ENCODE measurements around the gene PRPF40B.
A peak's percentile ranks its signal among the peaks of the same experiment; 100 is the strongest.

PRPF40B gene

GRCh38 chr12:49580572-49581535 is 42.5 kb upstream of the PRPF40B start:
- Histone ChIP-seq H3K27ac (ENCODE audit: low read depth, low read length) (no peak overlapping the region), H3F3A (ENCODE audit: control insufficient read depth, insufficient read depth) (no peaks in the 10 kb centered on the region), H3K4me3 (ENCODE audit: low read length) (no peak overlapping the region), H3K4me1 (ENCODE audit: control insufficient read depth, low read length) (peaks cover 2% of the 10 kb centered on the region; the same call in 1 of the 2 replicates), H3K9me3 (ENCODE audit: control insufficient read depth, insufficient read depth, low read length) (no peaks in the 10 kb centered on the region), H3K27me3 (ENCODE audit: control insufficient read depth, low read length) (no peaks in the 10 kb centered on the region), H4K20me1 (ENCODE audit: control insufficient read depth, insufficient read depth, low read depth, low read length) (no peaks in the 10 kb centered on the region), H3K9me2 (replicated peaks; ENCODE audit: control insufficient read depth, low read length) (no peaks in the 10 kb centered on the region), H3K36me3 (ENCODE audit: control insufficient read depth, low read length) (peaks cover 14% of the 10 kb centered on the region), H3K4me2 (ENCODE audit: low read length) (no peak overlapping the region), H3K79me2 (ENCODE audit: control insufficient read depth, low read length) (peaks cover 15% of the 10 kb centered on the region)
- TF ChIP-seq EZH2phosphoT487 (IDR thresholded peaks at IDR 0.05; ENCODE audit: borderline replicate concordance, low read length) (no peak), CTCF (IDR thresholded peaks at IDR 0.05; ENCODE audit: low read depth, low read length, poor library complexity, severe bottlenecking) (peak; percentile 93)

- Histone ChIP-seq H3K4me1 (ENCODE audit: control insufficient read depth, low read length) (peaks cover 2% of the 10 kb centered on the region; the same call in 1 of the 2 replicates), H3K4me2 (ENCODE audit: low read length) (no peak overlapping the region), H3K9me3 (ENCODE audit: control insufficient read depth, insufficient read depth, low read length) (no peaks in the 10 kb centered on the region), H3K9me2 (replicated peaks; ENCODE audit: control insufficient read depth, low read length) (no peaks in the 10 kb centered on the region), H4K20me1 (ENCODE audit: control insufficient read depth, insufficient read depth, low read depth, low read length) (no peaks in the 10 kb centered on the region), H3K27ac (ENCODE audit: low read depth, low read length) (no peak overlapping the region), H3K36me3 (ENCODE audit: control insufficient read depth, low read length) (peaks cover 18% of the 10 kb centered on the region), H3K27me3 (ENCODE audit: control insufficient read depth, low read length) (no peaks in the 10 kb centered on the region), H3F3A (ENCODE audit: control insufficient read depth, insufficient read depth) (no peaks in the 10 kb centered on the region), H3K79me2 (ENCODE audit: control insufficient read depth, low read length) (peaks cover 15% of the 10 kb centered on the region), H3K4me3 (ENCODE audit: low read length) (no peak overlapping the region)
- TF ChIP-seq EZH2phosphoT487 (IDR thresholded peaks at IDR 0.05; ENCODE audit: borderline replicate concordance, low read length) (no peak), CTCF (IDR thresholded peaks at IDR 0.05; ENCODE audit: low read depth, low read length, poor library complexity, severe bottlenecking) (no peak)
Measured at GRCh38 chr12:49582201-49582600, 41.2 kb upstream of the PRPF40B start.

- Histone ChIP-seq H3F3A (ENCODE audit: control insufficient read depth, insufficient read depth) (no peaks in the 10 kb centered on the region), H3K79me2 (ENCODE audit: control insufficient read depth, low read length) (peaks cover 15% of the 10 kb centered on the region), H4K20me1 (ENCODE audit: control insufficient read depth, insufficient read depth, low read depth, low read length) (no peaks in the 10 kb centered on the region), H3K4me1 (ENCODE audit: control insufficient read depth, low read length) (peaks cover 2% of the 10 kb centered on the region; the same call in 1 of the 2 replicates), H3K36me3 (ENCODE audit: control insufficient read depth, low read length) (peaks cover 18% of the 10 kb centered on the region), H3K9me3 (ENCODE audit: control insufficient read depth, insufficient read depth, low read length) (no peaks in the 10 kb centered on the region), H3K27ac (ENCODE audit: low read depth, low read length) (no peak overlapping the region), H3K9me2 (replicated peaks; ENCODE audit: control insufficient read depth, low read length) (no peaks in the 10 kb centered on the region), H3K4me2 (ENCODE audit: low read length) (no peak overlapping the region), H3K4me3 (ENCODE audit: low read length) (no peak overlapping the region), H3K27me3 (ENCODE audit: control insufficient read depth, low read length) (no peaks in the 10 kb centered on the region)
- no peak for TF ChIP-seq CTCF (IDR thresholded peaks at IDR 0.05; ENCODE audit: low read depth, low read length, poor library complexity, severe bottlenecking)
- no peak for TF ChIP-seq EZH2phosphoT487 (IDR thresholded peaks at IDR 0.05; ENCODE audit: borderline replicate concordance, low read length)
Measured at GRCh38 chr12:49582850-49583249, 40.5 kb upstream of the PRPF40B start.
